ENCODE results near the gene SNX33. TPM values are rescaled to one million over a fixed set of nuclear protein-coding genes. Genes with fewer than 3 reads are reported as not detected.

SNX33 gene
- total and polyA plus RNA-seq, 2 donors (not counting 1 experiment from before 2014, with no cell fraction given) = 0.22 to 0.59 TPM

DNA sequence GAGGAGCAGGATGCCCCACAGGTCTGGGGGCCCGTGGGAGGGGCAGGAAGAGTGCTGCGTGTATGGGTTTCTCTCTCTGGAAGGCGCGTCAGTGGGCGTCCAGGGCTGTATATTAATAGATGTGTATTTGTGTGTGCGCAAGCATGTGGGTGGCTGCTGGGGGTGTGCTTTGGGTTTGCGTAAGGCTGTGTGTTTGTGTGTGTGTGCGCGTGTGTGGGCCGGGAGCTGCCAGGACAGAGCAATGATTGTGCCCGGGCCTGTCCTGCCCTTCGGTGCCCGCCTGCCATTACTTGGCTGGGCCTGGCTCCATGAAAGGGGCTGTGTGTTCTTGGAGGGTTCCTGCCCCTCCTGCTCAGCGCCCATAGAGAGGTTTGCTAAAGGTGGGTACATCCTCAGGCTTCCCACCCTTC is 48.6 kb downstream of the SNX33 start:
- Mint-ChIP-seq H3K4me1 (peaks cover 85% of the 10 kb centered on the region), H3K4me3 (peak overlapping the region; percentile 78), H3K9me3 (ENCODE audit: insufficient read depth) (no peaks in the 10 kb centered on the region), H3K27me3 (peaks cover 3% of the 10 kb centered on the region), H3K27ac (peak overlapping the region; percentile 89)
- H3K36me3 ChIP-seq (replicated peaks in 1 of 2; ENCODE audit: control extremely low read depth in 1 of 2, control insufficient read depth in 1 of 2, extremely low read depth in 1 of 2, insufficient read depth in 2 of 2, low read length in 1 of 2) = no peaks in the 10 kb centered on the region
- 64% methylated on average over 12 of the region's 14 CpGs for WGBS (ENCODE audit: insufficient coverage)
- ChIA-PET CTCF (no interaction called here), POLR2A (no interaction called here)
- H3K4me1 ChIP-seq (ENCODE audit: control insufficient read depth in 2 of 2, insufficient read depth in 2 of 2, low read length in 2 of 2) = peaks cover 59 to 86% of the 10 kb centered on the region in 2 donors
- DNase-seq = peak; percentile 56
- peaks cover 0 to 4% (median 0%) of the 10 kb centered on the region in 4 experiments for H3K27me3 ChIP-seq (replicated peaks in 1 of 4; ENCODE audit: control extremely low read depth in 1 of 4, control insufficient read depth in 3 of 4, insufficient read depth in 4 of 4, low read length in 3 of 4)
- no peaks in the 10 kb centered on the region for H3K79me2 ChIP-seq (ENCODE audit: control insufficient read depth, insufficient read depth, low read length)
- intact Hi-C loops (cut with micrococcal nuclease) = no loop called here
- H4K20me1 ChIP-seq (ENCODE audit: control insufficient read depth, insufficient read depth, low read length, poor library complexity, severe bottlenecking) = no peaks in the 10 kb centered on the region
- H3K27ac ChIP-seq (ENCODE audit: low read length in 2 of 2) = peak overlapping the region; percentile 36 to 53
- peaks cover 0 to 4% (median 0%) of the 10 kb centered on the region in 3 donors for H3K9me3 ChIP-seq (ENCODE audit: control extremely low read depth in 1 of 3, control insufficient read depth in 2 of 3, insufficient read depth in 1 of 3, low read length in 2 of 3)
- peak; percentile 7 for ATAC-seq (ENCODE audit: low read depth)
- peak overlapping the region; percentile 25 for H2AFZ ChIP-seq (ENCODE audit: insufficient read depth, low read depth, low read length, poor library complexity, severe bottlenecking)
- peak overlapping the region; percentile 73 for H3K4me2 ChIP-seq (replicated peaks; ENCODE audit: low read depth, low read length, poor library complexity, severe bottlenecking)
- H3K9ac ChIP-seq (ENCODE audit: low read length) = no peak overlapping the region
- no peak overlapping the region for H3K4me3 ChIP-seq (ENCODE audit: control extremely low read depth in 1 of 5, extremely low read depth in 1 of 5, insufficient read depth in 1 of 5, low read depth in 2 of 5, low read length in 4 of 5)
- TF ChIP-seq EZH2 (IDR thresholded peaks at IDR 0.05; ENCODE audit: borderline replicate concordance, insufficient read depth, low read depth, low read length, poor library complexity, severe bottlenecking) = no peak
- TF ChIP-seq, protein P1, sequence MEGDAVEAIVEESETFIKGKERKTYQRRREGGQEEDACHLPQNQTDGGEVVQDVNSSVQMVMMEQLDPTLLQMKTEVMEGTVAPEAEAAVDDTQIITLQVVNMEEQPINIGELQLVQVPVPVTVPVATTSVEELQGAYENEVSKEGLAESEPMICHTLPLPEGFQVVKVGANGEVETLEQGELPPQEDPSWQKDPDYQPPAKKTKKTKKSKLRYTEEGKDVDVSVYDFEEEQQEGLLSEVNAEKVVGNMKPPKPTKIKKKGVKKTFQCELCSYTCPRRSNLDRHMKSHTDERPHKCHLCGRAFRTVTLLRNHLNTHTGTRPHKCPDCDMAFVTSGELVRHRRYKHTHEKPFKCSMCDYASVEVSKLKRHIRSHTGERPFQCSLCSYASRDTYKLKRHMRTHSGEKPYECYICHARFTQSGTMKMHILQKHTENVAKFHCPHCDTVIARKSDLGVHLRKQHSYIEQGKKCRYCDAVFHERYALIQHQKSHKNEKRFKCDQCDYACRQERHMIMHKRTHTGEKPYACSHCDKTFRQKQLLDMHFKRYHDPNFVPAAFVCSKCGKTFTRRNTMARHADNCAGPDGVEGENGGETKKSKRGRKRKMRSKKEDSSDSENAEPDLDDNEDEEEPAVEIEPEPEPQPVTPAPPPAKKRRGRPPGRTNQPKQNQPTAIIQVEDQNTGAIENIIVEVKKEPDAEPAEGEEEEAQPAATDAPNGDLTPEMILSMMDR (IDR thresholded peaks at IDR 0.05) = no peak

DNA sequence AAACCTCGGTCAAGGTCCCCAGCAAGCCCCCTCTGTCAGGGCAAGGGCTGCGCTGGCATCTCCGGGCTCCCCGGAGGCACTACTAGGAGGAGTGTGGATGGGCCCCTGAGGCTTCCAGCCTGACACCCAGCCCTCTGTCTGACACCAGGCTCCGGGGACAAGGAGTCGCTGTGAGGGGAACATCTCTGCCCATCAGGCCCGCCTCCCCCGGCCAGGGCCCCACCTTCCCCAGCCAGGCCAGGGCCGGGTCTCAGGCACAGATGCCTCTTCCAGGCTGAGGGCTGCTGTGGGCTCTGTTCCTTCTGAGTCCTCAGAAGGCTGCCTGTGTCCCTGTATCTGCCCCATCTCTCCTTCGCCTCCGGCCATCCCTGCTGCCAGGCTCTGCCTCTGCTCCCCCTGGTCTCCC is 49.1 kb downstream of the SNX33 start:
- CTCF ChIA-PET = interaction anchor here (1.2 kb wide), 1 partner anchor 329 kb away, joined by 3 read pairs; the partner anchor contains the start of gene MAN2C1
- peak overlapping the region; percentile 14 to 36 for H3K27ac ChIP-seq (ENCODE audit: low read length in 2 of 2)
- H3K9me3 ChIP-seq (ENCODE audit: control extremely low read depth in 1 of 3, control insufficient read depth in 2 of 3, insufficient read depth in 1 of 3, low read length in 2 of 3) = peaks cover 0 to 4% (median 0%) of the 10 kb centered on the region in 3 donors
- no peak for DNase-seq
- H3K79me2 ChIP-seq (ENCODE audit: control insufficient read depth, insufficient read depth, low read length) = no peaks in the 10 kb centered on the region
- H3K4me2 ChIP-seq (replicated peaks; ENCODE audit: low read depth, low read length, poor library complexity, severe bottlenecking) = peak overlapping the region; percentile 73
- H2AFZ ChIP-seq (ENCODE audit: insufficient read depth, low read depth, low read length, poor library complexity, severe bottlenecking) = peak overlapping the region; percentile 25
- H3K9ac ChIP-seq (ENCODE audit: low read length) = no peak overlapping the region
- Mint-ChIP-seq H3K4me3 (peak overlapping the region; percentile 78), H3K27ac (peak overlapping the region; percentile 3), H3K27me3 (peaks cover 3% of the 10 kb centered on the region), H3K4me1 (peaks cover 90% of the 10 kb centered on the region), H3K9me3 (ENCODE audit: insufficient read depth) (no peaks in the 10 kb centered on the region)
- no peaks in the 10 kb centered on the region for H4K20me1 ChIP-seq (ENCODE audit: control insufficient read depth, insufficient read depth, low read length, poor library complexity, severe bottlenecking)
- TF ChIP-seq EZH2 (IDR thresholded peaks at IDR 0.05; ENCODE audit: borderline replicate concordance, insufficient read depth, low read depth, low read length, poor library complexity, severe bottlenecking) = no peak
- TF ChIP-seq, protein P1 (IDR thresholded peaks at IDR 0.05) = no peak
- ATAC-seq (ENCODE audit: low read depth) = no peak
- H3K4me3 ChIP-seq (ENCODE audit: control extremely low read depth in 1 of 5, extremely low read depth in 1 of 5, insufficient read depth in 1 of 5, low read depth in 2 of 5, low read length in 4 of 5) = no peak overlapping the region
- WGBS (ENCODE audit: insufficient coverage) = 84% methylated on average over 7 of the region's 11 CpGs
- POLR2A ChIA-PET = no interaction called here
- peaks cover 0 to 4% (median 0%) of the 10 kb centered on the region in 4 experiments for H3K27me3 ChIP-seq (replicated peaks in 1 of 4; ENCODE audit: control extremely low read depth in 1 of 4, control insufficient read depth in 3 of 4, insufficient read depth in 4 of 4, low read length in 3 of 4)
- peaks cover 59 to 91% of the 10 kb centered on the region in 2 donors for H3K4me1 ChIP-seq (ENCODE audit: control insufficient read depth in 2 of 2, insufficient read depth in 2 of 2, low read length in 2 of 2)
- no peaks in the 10 kb centered on the region for H3K36me3 ChIP-seq (replicated peaks in 1 of 2; ENCODE audit: control extremely low read depth in 1 of 2, control insufficient read depth in 1 of 2, extremely low read depth in 1 of 2, insufficient read depth in 2 of 2, low read length in 1 of 2)
- intact Hi-C loops (cut with micrococcal nuclease) = no loop called here
